ENCODE results near the gene AKAP7.

DNA sequence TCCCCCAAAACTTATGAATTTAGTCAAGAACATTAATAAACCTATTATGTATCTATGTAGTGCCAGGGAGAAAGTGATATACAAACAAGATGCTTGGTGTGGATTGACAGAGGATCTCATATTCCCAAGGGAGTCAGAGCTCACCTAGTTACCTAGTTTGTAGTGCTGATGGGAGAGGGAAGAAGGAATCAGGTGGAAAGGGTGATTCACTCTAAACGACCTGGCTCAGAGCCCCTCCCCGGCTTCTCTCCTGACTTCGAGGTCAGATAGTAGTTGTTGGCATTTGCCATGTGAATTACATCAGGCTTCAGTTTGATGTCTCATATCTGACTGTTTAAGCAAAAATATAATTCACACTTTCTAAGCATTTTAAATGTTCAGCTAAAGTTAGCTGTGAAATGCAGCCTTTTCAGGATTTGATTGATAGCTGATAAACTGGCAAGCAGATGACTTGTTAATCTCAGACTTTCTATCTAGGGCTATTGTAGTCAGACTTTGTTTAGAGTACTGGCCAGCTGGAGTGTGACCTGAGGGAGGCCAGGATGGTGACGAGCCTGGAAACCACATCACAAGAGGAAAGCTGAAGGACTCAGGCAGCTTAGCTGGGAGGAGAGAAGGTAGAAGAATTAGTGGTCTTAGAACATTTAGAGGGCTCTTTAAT is 123.7 kb downstream of the AKAP7 start:
- TF ChIP-seq EZH2 (IDR thresholded peaks at IDR 0.05; ENCODE audit: low read length): no peak
- TF ChIP-seq, protein P1, sequence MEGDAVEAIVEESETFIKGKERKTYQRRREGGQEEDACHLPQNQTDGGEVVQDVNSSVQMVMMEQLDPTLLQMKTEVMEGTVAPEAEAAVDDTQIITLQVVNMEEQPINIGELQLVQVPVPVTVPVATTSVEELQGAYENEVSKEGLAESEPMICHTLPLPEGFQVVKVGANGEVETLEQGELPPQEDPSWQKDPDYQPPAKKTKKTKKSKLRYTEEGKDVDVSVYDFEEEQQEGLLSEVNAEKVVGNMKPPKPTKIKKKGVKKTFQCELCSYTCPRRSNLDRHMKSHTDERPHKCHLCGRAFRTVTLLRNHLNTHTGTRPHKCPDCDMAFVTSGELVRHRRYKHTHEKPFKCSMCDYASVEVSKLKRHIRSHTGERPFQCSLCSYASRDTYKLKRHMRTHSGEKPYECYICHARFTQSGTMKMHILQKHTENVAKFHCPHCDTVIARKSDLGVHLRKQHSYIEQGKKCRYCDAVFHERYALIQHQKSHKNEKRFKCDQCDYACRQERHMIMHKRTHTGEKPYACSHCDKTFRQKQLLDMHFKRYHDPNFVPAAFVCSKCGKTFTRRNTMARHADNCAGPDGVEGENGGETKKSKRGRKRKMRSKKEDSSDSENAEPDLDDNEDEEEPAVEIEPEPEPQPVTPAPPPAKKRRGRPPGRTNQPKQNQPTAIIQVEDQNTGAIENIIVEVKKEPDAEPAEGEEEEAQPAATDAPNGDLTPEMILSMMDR (optimal IDR thresholded peaks at IDR 0.05 in 1 of 3, IDR thresholded peaks at IDR 0.05 in 1 of 3, conservative IDR thresholded peaks at IDR 0.05 in 1 of 3; ENCODE audit: extremely low read depth in 1 of 3, insufficient read depth in 2 of 3, low read length in 3 of 3): no peak
